Kidney (tissue), 14 donors: ENCODE data around the gene UVSSA. TPM values are rescaled to one million over a fixed set of nuclear protein-coding genes. Genes with fewer than 3 reads are reported as not detected.

Source experiments
- DNase-seq, 5 donors: peaks; one replicate each; pipeline ENCODE4 v3.0.0-alpha.2; 2013 to 2020
- FAIRE-seq: peaks from 2 replicates; lab custom pipeline; 2012; peaks lifted over from hg19 to GRCh38; lab: Jason Lieb, UNC
- H3K27ac ChIP-seq, 2 donors: one replicate each; pipeline ENCODE4 v1.7.0; 2013; ENCODE audit warnings: low read depth in 2 of 2, low read length in 2 of 2, inconsistent platforms in 1 of 2
- H3K27me3 ChIP-seq: one replicate; pipeline ENCODE4 v1.7.1; 2013; ENCODE audit warnings: low read length, inconsistent platforms; ENCODE audit not compliant: control insufficient read depth, insufficient read depth
- H3K36me3 ChIP-seq, 3 donors: one replicate each; pipeline versions ENCODE4 v1.7.0 to v1.7.1; 2013; ENCODE audit warnings: low read length in 3 of 3, control low read depth in 1 of 3, inconsistent platforms in 1 of 3; ENCODE audit not compliant: insufficient read depth in 3 of 3, control insufficient read depth in 2 of 3
- H3K4me1 ChIP-seq, 3 donors: one replicate each; pipeline versions ENCODE4 v1.7.0 to v1.7.1; 2013; ENCODE audit warnings: low read length in 3 of 3, inconsistent platforms in 1 of 3, low read depth in 1 of 3; ENCODE audit not compliant: control insufficient read depth in 2 of 3, insufficient read depth in 2 of 3
- H3K4me3 ChIP-seq, 3 donors: one replicate each; pipeline versions ENCODE4 v1.7.0 to v1.8.1; 2013; ENCODE audit warnings: low read length in 3 of 3, control low read depth in 1 of 3, inconsistent platforms in 1 of 3
- H3K9ac ChIP-seq, 3 donors: one replicate each; pipeline versions ENCODE4 v1.7.0 to v1.7.1; 2013; ENCODE audit warnings: low read length in 3 of 3, control low read depth in 1 of 3, inconsistent platforms in 1 of 3
- H3K9me3 ChIP-seq, 3 donors: one replicate each; pipeline versions ENCODE4 v1.7.0 to v1.7.1; 2013; ENCODE audit warnings: low read length in 3 of 3, control low read depth in 1 of 3, inconsistent platforms in 1 of 3; ENCODE audit not compliant: control insufficient read depth in 2 of 3, insufficient read depth in 1 of 3
- intact Hi-C: fragments of 100-400 bp; cut with DNase I; formaldehyde crosslinking; loops from one replicate; pipeline ENCODE4 v1.11.1; 2022
- polyA plus RNA-seq: library from polyadenylated mRNA; stranded (reverse); fragments of 350-450 nt; fragmentation: Illumina TruSeq; extraction: RNeasy Lipid Tissue Mini Kit (QIAGEN cat#74804); gene quantifications from one replicate; pipeline ENCODE4 v1.2.3, GENCODE V29; 2014; ENCODE audit warnings: low read depth, low replicate concordance; ENCODE audit not compliant: insufficient read depth
- total RNA-seq: library from RNA; stranded (reverse); fragmentation: NEBNext Ultra II Directional; extraction: Animal tissue kit (Norgen Biotek cat#: 25700); gene quantifications from one replicate; pipeline ENCODE4 v1.2.1, GENCODE V29; 2021
- TF ChIP-seq, protein P1 (sequence below): IDR thresholded peaks from 3 replicates; pipeline ENCODE4 v1.5.1; 2012; ENCODE audit warnings: mild to moderate bottlenecking, moderate library complexity, borderline replicate concordance; ENCODE audit not compliant: insufficient read depth; ENCODE audit errors: extremely low read depth
- donor health status: control.
- donor health status: control.
- donor health status: control.
- donor health status: control.
- donor health status: control.
- donor health status: DM: yes; HTN: yes; CAD: no.
- donor health status: Normal renal cell carcinoma (clear cell type).

UVSSA gene
- total and polyA plus RNA-seq, 2 donors from 2014 or later, result 5.2 to 32.5 TPM

DNA sequence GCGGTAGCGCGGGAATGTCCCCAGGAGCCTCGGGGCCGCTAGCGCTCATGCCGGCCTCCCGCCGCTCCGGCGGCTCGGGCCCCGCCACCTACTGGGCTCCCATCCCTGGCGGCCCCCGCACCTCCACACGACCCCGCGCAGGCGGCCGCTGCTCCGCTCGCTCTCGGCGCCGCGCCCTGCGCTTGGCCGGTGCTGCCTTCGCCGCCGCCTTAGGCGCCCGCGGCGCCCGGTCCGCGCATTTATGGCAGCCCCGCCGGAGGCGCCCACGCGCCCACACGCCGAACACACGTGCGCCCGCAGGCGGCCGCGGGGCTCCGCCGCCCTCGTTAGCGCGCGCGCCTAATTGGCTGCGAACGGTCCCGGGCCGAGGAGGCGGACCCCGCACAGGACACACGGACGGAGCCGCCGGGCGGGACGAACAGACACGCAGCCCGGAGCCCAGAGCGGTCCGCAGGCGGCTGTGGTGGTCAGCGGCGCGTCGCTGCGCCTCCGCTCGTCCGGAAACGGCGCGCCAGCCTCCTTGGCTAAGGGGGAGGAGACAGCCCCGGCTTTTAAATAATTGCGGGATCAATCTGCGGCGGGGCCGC lies 59.5 kb downstream of the UVSSA start, which contains the start of gene NKX1-1:
NKX1-1 (minus strand) TSS at position 49 of the 587 bp plus-strand sequence; CDS start at position 49, 0 bp downstream.
- DNase-seq, result peak in 1 of 5 donors; percentile 27
- FAIRE-seq, result no peak
- Histone ChIP-seq H3K27me3 (peaks cover 25% of the 10 kb centered on the region), H3K4me3 (no peak within 1 kb of the TSS), H3K9ac (no peak within 1 kb of the TSS), H3K4me1 (peaks cover 0 to 4% (median 0%) of the 10 kb centered on the region in 3 donors), H3K27ac (no peak within 1 kb of the TSS), H3K36me3 (no peaks in the 10 kb centered on the region), H3K9me3 (no peaks in the 10 kb centered on the region)
- TF ChIP-seq, protein P1, sequence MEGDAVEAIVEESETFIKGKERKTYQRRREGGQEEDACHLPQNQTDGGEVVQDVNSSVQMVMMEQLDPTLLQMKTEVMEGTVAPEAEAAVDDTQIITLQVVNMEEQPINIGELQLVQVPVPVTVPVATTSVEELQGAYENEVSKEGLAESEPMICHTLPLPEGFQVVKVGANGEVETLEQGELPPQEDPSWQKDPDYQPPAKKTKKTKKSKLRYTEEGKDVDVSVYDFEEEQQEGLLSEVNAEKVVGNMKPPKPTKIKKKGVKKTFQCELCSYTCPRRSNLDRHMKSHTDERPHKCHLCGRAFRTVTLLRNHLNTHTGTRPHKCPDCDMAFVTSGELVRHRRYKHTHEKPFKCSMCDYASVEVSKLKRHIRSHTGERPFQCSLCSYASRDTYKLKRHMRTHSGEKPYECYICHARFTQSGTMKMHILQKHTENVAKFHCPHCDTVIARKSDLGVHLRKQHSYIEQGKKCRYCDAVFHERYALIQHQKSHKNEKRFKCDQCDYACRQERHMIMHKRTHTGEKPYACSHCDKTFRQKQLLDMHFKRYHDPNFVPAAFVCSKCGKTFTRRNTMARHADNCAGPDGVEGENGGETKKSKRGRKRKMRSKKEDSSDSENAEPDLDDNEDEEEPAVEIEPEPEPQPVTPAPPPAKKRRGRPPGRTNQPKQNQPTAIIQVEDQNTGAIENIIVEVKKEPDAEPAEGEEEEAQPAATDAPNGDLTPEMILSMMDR, result no peak
- intact Hi-C loops, result no loop called here

DNA sequence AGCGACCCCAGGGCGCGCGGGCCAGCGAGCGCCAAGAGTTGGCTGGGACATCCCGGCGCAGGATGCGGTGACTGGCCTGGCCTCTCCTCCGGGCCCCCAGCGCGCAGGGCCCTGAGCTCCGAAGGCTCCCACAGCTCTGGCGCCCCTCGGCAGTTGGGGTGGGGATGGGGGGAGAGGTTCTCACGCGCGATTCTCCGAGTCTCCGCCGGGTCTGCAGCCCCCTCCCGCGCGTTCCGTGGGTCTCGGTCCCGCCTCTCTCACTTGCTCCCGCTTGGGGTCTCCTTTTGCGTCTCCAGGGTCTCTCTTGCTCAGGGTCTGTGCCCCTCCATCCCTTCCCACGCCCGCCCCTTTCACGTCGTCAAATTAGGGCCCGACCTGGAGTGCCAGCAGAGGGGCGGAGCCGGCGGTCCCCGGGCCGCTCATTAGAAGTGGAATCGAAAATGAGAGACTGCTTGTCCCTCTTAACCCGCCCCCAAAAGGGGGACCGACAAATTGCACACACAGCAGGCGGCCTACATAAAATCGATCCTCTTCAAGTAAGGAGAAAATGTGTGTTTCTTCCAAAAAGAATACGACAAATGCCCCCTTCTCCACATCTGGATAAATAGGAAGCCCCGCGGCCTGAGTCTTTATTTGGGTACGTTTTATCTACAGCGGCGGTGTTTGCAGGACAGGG lies 60.1 kb downstream of the UVSSA start:
- Histone ChIP-seq H3K4me1 (peaks cover 0 to 4% (median 0%) of the 10 kb centered on the region in 3 donors), H3K9me3 (no peaks in the 10 kb centered on the region), H3K27ac (no peak overlapping the region), H3K9ac (no peak overlapping the region), H3K4me3 (no peak overlapping the region), H3K27me3 (peaks cover 18% of the 10 kb centered on the region), H3K36me3 (no peaks in the 10 kb centered on the region)
- TF ChIP-seq, protein P1, result no peak
- intact Hi-C loops, result no loop called here
- no peak for FAIRE-seq
- DNase-seq, result peak in 2 of 5 donors; percentile 9 to 32

- DNase-seq (peak in 1 of 5 donors; percentile 18), FAIRE-seq (no peak)
- peaks cover 0 to 4% (median 0%) of the 10 kb centered on the region in 3 donors for H3K4me1 ChIP-seq
- no peaks in the 10 kb centered on the region for H3K9me3 ChIP-seq
- H3K9ac ChIP-seq, result no peak overlapping the region
- no peaks in the 10 kb centered on the region for H3K36me3 ChIP-seq
- TF ChIP-seq, protein P1, result no peak
- intact Hi-C loops, result no loop called here
- H3K27ac ChIP-seq, result no peak overlapping the region
- no peak overlapping the region for H3K4me3 ChIP-seq
- peaks cover 21% of the 10 kb centered on the region for H3K27me3 ChIP-seq
These were observed 60.8 kb downstream of the UVSSA start for GRCh38 chr4:1407657-1408333.
